HG03565 (cell line): ENCODE measurements around the gene ITGA7.

Experiments used
- ATAC-seq: cut with Tn5 transposase; IDR thresholded peaks from one replicate; pipeline ENCODE4 v1.9.1; 2021; ENCODE audit warnings: mild to moderate bottlenecking, moderate library complexity; ENCODE audit not compliant: unreplicated experiment

The ITGA7 gene

DNA sequence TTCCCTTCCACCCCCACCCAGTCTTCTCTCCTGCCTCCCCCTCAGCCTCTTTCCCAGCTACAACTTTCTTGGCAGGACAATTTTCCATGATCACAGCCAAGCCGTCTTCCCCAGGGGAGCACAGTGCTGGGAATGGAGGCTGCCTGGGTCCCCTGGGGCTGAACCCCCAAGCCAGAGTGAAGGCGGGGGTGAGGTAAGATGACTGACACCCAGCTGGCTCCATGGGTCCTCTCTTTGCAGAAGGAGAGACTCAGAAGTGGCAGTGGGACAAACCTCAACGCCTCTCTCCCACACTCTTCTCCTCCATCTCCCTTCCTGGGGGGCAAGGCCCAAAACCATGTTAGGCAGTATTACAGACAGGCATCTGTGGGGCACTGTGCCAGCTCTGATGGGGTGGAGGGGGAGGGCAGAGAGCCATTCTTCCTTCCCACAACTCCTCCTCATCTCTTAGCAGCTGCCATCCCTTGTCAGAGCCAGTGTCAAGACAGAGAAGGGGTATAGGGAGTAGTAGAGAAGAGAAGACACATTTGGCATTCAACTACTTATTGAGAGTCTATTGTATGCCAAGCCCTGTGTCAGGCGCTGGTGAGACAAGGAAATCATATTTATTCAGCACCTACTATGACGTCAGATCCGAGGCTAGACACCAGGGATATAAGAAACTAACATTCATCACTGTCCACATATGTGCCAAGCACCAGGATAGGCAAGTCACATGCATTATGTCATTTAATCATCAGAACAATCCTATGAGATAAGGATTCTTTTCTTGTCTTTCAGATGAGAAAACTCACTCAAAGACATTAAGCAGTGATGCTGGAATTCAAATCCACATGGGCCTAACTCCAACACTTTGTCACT, 3.6 kb downstream of the ITGA7 start:
- ATAC-seq = no peak

DNA sequence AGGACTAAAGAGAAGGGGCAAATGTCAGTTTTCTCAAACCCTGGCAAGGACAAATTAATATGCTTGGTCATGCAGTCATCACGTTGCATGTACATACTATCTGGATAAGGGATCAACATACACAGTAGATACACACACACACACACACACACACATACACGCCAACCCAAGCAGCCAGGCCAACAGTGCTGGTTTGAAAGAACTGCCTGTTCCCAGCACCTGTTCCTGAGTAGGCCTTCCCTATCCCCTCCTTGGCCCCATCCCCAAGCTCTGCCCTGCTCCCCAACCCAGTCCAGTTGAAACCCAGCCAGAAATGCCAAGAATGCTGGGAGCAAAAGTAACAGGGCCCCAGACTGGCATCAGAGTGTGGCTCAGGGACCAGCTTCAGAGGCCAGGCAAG, 4.4 kb downstream of the ITGA7 start:
- no peak for ATAC-seq

DNA sequence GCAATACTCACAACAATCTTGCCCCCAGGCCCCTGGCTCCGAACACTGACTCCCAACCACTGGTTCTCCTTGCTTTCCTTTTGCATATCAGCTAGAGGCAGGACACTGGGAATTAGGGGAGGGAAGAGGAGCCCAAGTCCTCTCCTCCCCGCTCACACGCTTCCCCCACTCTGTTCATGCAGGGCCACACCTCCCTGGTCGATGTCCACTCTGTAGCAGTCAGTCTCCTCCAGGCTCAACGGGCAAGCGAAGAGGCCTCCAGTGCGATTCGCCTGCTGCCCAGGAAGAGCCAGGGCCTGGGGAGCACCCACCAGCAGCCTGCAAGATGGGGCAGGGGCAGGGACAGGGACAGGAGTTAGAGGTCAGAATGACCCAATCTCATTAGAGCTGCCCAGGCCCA, 4.8 kb downstream of the ITGA7 start:
- no peak for ATAC-seq

DNA sequence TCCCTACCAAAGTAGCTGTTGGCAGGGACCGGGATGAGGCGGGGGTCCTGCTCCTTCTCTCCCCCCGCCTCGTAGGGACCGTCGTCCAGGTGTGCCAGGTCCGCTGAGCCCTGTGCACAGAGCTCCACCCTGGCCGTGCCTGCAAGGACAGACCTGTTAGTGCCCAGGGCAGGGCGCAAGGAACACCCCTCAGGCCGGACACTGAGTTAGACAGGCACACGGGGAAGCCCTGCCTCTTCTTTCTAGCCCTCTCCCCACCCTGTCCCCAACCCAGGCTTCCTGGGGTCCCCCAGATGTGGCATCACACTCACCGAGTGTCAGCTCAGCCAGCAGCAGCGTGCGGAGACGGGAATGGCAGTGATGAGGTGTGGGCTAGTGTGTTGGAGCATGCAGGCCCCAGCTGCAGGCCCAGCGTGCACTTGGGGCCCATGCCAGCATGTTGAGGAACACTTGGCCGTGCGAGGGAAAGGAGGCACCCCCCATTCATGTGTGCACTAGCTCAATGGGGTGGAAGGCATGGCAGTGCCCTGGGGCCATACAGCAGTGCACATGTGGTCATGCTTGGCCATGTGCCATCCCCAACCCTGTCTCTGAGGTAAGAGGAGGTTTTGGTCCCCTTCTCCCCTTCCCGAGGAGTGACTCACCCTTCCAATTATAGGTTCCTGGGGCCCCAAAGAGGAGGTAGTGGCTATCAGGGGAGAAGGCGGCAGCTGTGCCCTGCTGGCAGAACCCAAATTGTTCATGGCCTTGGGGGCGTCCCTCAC, 7.3 kb downstream of the ITGA7 start:
- no peak for ATAC-seq

DNA sequence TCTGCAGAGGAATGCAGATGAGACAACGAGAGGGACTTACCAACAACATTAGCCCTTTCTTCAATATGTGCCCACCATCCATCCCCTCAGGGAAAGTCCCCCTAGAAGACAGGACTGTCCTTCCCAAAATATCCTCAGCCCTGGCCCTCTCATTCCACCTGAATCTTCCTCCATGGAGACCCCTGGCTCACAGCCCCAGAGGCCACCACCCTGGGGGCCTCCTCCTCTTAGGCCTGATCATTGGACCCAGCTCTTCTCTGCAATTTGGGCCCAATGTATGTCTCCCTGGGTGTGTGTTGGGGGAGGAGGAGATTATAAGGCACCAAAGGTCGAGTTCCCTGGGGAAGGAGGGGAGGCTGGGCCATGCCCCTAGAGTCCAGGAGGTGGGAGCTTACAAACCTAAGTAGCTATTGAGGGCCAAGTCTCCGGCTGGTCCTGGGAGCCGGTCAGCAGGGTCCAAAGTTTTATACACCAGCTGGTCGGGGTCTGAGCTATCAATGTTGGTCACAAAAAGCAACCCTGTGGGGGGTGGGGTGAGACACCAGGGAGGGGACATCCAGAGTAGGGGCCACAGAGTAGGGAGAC, 8.1 kb downstream of the ITGA7 start:
- no peak for ATAC-seq

DNA sequence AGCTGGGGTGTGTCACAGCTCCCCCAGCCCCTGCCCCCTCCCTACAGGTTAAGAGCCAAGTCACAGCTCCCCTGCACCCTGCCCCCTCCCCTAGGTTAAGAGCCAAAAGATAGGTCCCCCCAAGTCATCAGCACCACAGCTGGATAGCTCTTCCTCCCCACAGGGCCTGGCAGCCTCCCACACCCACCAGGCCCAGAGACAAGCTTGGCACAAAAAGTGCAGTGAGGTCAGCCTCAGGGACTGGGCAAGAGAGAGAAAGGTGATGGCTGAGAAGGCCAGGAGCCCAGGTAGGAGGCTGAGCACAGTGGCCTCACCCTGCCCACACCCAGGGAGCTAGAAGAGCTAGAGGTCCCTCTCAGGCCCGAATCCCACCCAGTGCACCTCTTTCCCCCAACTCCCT, 8.7 kb downstream of the ITGA7 start:
- no peak for ATAC-seq

DNA sequence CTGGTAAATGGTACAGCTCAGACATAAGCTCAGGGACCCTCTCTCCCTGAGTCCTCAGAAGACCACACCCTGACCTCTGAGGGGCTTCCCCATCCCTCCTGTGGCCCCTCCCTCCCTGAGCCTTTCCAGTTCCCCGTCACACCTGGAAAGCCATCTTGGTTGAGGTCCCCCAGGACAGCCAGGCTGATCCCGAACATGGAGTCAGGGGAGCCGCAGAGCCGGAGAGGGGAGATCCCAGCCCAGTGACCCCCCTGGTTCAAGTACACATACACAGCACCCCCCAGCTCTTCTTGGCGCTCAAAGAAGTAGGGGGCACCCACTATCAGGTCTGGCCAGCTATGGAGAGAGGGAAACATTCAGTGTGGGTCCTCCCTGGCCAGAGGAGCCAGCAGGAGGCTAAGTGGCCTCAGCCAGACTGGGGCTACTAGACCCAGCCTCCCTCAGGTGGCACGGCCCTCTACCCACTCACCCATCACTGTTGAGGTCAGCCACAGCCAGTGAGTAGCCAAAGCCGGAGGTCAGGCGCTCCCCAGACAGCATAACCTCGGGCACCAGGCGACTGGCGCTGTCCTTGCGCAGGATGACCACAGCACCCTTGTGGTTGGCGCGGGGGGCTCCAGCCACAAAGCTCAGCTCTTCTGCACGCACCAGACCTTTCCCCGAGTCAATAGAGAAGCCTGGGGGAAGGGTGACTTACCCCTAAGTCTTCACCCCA, 9.3 kb downstream of the ITGA7 start:
- no peak for ATAC-seq

DNA sequence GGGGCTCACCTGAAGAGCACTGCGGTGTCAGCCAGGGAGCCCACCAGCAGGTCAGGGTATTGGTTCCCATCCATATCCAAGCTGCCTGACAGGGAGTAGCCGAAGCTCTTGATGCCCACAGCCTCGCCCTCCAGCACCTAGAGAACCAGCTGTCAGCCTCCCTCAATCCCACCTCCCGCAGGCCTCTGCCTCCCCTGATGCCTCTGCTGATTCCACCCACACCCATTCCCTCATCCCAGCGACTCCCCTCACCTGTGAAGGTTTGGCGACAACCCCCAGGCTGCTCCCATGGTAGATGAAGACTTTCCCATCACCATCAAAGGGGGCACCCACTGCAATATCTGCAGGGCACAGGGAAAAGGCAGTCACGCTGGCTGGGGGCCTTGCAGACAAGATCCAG, 10.0 kb downstream of the ITGA7 start:
- ATAC-seq = no peak

DNA sequence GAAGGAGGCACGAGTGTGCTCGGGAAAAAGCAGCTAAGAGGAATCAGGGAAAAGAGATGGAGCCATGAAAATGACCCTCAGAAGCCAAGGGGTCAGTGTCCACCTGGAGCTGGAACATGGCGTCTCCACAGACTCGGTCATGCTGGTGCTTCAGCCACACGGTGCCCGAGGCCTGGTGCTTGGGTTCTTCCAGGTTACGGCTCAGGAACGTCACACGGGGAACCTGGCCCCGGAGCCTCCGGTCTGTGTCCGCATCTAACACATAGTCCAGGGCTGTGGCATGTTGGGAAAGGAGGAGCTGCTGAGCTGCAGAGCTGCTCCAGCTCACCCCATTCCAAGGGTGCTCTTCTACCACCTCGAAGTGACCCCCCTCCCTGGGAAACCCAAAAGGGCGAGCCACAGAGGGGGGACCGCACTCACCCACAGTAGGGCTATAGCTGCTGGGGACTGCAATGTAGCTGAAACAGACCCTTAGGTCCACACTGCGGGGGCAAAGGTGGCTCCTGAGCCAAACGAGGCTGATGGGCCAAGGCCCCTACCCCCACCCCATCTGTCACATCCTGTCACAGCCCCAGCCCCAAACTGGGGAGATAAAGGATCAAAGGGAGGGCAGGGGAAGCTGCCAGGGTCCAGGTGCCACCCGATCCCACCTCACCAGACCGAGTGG, 10.8 kb downstream of the ITGA7 start:
- no peak for ATAC-seq

DNA sequence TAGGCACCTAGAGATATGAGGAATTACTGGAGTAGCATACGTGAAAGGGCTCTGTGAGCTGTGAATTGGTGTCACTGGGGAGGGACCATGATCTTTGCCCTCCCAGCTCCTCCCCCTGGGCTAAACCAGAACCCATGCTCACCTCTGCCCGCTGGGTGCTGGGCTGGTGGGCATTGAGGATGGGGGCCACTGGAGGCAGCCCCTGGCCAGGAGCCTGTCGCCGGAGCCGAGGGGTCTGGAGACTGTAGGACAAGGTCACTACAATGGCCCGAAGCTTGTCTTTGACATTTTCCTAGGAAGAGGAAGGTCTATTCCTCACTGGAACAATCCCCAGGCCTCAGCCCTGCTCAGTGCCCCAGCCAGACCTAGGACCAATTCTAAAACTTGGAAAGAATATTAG, 11.6 kb downstream of the ITGA7 start:
- no peak for ATAC-seq

DNA sequence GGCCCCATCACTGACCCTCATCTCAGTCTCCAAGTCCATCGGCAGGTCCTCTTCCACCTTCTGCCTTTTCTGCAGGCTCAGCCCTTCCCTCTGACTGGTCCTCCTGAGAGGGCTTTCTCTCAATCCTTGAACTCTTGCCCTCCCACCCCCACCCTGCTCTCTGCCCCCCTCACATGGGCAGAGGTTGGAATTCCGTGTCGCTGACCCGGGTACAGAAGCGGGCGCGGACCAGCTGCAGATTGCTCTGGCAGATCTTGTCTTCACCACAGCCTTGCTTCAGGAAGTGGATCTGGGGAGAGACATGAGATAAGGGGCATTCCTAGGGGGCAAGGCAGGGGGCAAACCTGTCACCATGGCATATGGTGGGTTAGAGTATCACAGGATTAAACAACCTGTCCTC, 12.4 kb downstream of the ITGA7 start:
- no peak for ATAC-seq

DNA sequence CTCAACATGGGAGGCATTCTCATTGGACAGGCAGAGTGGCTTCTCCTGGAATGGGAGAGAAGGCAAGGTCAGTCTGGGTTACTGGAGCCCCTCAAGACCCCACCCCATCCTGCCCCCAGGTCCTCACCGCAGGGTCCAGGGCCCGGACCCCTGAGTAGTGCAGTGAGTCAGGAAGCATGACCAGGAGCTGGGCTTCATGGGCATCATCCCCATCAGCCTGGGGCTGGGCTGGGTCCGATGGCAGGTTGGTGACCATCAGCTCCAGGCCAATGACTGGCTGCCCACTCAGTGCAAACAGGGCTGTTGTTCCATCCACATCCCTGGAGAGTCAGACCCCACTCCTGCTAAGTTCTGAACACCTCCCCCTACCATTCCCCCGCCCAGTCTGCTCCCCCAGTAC, 13.1 kb downstream of the ITGA7 start:
- ATAC-seq = no peak

DNA sequence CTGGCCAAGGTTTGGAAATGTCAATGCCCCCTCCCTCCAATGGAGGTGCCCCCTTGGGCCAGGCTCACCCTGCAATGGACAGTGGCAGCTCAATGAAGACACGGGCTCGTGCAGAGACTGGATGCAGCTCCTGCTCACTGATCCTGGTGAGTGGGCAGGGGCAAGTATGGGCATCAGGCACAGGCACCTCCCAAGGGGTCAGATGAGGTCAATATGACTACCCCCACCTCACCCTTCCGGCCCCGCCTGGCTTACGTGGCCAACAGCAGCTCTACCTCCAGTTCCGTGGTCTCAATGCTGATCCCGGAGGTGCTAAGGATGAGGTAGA, 13.6 kb downstream of the ITGA7 start:
- no peak for ATAC-seq

DNA sequence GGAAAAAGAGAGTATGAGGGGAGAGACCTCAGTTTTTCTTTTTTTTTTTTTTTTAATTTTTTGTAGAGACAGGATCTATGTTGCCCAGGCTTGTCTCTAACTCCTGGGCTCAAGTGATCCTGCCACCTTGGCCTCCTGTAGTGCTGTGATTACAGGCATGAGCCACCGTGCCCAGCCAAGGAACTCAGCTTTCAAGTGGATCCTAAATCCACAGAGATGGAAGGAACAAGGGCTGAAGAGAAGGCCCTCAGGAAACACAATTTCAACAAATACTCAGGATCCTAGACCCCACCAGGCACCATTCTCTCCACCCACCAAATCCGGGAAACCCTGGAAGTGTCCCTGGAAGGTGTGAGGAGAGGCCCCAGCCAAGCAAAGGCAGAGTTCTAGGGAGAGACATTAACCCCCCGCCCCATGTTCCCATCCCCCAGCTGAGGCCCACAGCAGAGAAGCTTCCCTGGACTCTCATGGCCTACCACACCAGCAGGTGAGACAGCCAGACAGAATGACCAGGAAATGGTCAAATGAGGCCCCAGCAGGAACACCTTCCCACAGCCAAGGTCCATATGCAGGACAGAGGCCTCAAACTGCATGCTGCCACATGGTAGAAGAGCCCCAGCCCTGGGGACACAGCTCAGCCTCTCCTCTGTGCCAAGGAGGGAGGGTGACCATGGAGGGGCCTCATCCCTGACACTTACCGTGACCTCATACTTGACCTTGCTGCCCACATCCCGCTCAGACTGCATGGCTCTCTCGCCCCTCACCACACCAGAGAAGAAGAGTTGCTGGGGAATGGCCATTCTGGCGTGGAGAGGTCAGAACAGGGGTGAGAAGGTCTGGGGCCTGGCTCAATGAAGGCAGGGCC, 14.1 kb downstream of the ITGA7 start:
- no peak for ATAC-seq

DNA sequence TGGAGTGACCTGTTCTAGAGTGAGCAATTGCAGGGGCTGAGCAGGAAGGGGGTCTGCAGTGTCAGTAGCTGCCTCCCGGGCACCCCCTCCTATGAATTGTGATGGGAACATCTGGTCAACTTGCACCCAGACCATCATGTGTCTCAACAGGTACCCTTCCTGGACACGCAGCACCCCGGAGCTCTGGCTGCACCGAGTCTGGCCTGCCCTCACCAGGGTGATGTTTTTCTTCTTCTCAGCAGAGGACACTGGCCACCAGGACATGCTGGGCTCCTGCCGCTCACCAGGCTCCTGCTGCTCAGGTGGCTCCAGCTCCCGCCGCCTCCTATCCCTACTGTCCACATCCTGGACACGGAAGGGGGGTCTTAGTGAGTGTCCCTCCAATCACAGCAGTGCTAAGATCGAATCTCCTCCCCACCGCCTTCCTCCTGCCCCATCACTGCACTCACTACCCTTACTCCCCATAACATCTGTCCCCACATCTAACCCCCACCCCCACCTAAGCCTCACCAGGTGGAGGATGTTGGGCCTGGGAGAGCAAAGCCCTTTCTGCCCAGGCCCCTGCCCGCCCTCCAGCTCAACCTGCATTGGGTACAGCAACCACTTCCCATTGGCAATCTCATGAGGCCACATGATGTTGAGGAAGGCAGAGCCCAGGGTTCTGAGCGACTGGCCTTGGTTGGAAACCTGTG, 14.9 kb downstream of the ITGA7 start:
- ATAC-seq = no peak

DNA sequence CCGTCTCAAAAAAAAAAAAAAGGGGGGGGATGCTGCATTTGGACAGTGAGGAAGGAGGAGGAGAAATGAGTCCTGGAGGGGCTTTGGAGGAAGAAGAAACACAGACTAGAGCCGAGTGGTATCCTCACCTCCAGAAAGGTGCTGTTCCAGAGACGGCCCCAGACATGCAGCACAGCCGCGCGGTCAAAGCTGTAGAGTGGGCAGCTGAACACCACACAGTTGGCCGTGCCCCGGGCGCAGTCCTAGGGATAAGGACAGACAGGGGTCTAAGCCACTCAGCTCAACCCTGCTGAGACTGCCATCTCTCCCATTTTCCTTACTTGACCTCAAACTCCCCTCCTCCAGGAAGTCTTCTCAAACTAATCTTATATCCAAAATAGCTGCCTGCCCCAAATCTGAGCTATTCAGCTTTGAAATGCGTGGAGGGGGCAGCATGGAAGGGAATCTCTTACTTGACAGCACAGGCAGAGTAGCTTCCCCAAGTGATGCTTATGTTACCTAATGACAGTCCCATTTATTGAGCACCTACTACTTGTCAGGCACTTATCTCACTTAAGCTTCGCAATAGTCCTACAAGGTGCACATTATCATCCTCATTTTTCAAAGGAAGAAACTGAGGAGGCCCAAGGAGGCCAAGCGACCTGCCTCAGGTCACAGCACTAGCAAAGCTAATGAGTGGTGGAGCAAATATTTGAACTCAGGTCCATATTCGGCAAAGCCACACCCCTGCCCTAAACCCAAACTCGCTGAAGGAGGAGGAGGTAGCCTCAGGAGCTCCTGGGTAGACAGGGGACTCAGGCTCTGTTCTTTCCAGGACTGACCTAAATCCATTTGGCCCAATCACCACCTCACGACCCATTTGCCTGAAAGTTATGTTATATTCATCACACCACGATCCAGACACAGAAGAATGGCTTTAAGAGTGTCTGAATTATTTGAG, 18.7 kb downstream of the ITGA7 start:
- no peak for ATAC-seq

DNA sequence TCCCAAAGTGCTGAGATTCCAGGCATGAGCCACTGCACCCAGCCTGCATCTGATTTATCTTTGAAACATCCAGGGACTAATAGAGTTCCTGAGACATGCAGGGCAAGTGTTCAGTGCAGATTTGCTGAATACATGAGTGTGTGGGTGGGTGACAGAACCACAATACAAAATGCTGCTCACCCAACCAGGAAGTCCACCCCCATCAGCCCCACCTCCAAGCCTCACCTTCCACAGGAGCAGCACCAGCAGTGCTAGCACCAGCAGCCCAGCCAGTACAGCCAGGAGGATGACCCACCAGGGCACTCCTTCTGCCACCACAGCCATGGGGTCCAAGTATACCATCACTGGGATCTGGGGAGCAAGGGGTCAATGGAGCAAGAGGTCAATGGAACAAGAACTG, 20.0 kb downstream of the ITGA7 start:
- peak; percentile 51 for ATAC-seq

DNA sequence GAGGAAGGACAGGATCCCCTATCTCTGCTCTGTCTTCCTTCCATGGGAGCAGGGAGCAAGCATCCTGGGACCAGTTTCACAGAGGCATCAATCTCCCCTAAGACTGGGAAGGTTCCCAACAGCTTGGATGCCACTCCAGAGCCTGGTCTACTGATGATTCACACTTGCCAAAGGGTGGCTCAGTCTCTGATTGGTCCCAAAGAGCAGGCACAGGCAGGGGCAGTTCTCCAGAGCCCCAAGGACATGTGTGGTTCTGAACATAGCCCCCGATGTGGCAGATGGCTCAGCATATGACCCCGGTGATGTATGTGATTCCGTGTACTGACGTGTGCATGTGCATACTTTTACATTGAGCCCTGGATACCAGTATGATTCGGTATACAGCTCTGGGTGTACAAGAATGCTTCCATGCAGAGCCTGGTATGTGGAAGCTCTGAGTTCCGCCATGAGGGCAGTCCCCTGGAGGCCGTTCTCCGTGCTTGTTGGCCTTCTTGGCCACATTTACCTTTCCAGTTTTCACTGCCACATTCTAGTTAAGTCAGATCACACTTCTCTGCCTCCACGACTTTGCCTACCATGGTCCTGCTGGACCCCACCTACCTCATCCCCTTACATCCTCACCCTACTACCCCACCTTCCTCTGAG, 21.2 kb downstream of the ITGA7 start:
- ATAC-seq = no peak
